COLO668 (cell line): ENCODE results near the gene ETNPPL.

Source experiments
- DNase-seq: peaks from one replicate; lab custom pipeline; 2025; ENCODE audit not compliant: unreplicated experiment; lab: John Stamatoyannopoulos, UW

Gene ETNPPL

DNA sequence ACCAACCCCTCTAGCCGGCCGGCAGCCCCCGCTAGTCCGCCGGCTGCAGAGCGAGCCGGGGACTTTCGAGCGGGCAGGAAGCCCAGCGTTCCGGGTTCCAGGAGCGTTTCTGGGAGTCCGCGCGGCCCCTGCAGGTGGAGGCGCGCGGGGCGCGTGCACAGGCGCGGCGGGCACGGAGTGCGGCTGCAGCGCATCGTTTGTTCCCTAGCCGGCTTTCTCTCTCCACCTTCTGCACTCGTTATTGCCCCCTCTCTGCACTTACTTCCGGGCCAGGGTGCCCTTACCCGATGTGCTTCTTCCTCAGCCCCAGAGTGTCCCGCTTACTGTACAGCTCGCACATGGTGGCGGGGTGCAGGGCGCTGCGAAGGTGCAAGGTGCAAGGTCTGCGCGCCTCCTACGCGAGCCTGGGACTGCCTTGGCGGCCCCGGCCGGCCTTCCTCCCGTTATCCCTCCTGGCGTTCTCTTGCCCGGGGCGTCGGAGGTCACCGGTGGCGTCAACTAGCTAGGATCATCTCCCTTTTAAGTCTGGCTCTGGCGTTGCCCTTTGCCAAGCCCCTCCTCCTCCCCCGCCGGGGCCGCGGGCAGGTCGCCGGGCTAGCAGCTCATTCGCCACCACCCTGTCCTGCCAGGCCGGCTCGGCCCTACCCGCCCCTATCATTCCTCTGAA lies at the start of gene ETNPPL:
Gene ETNPPL (minus strand): TSS at position 495 of the 667 bp plus-strand sequence. CDS start 155 bp downstream, at position 340.
- peak; percentile 50 for DNase-seq

DNA sequence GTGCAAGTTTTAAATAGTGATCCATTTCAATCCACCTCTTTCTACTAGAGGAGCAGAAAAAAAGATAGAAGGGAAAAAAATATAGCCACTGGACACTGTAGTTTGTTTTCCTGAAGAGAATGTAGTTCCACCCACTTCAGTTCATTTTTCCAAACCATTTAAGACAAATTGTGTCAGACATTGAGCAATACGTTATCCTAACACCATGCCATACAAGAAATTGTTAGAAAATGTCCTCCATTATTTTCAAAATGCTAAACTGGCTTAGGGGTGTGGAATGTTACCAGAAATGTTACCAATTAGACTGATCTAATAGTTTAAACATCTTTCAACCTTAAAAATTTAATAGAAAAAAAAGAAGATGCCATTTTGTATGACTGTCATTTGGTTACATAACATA lies 48.6 kb upstream of the ETNPPL start:
- no peak for DNase-seq

DNA sequence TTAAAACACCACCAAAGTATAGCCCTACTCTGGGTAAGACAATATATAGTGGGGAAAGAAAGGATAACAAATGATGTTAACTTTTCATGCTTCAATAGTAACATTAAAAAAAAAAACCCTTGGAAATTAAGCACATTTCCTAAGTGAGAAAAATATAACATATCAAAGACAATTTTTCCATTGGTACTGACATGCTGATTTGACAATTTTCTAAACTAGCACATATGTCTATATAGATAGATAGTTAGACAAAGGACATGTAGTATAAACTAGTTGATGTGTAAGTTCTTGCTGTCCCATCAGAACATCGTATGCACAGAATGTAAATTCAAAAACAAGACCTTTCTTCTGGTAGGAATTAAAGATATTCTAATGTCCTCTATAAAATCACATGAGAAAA lies 47.2 kb upstream of the ETNPPL start:
- no peak for DNase-seq

DNA sequence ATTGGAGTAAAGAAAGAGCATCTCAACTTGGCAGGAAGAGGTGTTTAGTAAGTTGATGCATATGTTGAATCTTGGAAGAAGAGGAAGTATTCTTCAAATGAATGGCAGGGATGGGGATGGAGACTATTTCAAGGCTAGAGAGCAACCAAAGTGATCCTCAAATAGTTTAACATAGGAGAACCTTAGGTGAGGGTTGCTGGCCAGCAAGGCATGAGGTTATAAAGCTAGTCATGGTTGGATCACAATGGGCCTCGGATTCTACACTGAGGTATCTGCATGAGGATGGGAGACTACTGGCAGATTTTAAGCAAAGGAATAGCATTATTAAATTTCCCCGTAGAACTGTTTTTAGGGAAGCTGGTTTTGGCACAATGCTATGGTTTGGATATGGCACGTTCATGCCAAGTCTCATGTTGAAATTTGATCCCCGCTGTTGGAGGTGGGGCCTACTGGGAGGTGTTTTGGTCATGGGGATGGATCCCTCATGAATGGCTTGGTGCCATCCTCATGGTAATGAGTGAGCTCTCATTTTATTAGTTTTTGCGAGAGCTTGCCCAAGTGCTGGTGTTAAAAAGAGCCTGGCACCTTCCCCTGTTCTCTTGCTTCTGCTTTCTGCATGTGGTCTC lies 41.9 kb upstream of the ETNPPL start:
- DNase-seq: no peak

DNA sequence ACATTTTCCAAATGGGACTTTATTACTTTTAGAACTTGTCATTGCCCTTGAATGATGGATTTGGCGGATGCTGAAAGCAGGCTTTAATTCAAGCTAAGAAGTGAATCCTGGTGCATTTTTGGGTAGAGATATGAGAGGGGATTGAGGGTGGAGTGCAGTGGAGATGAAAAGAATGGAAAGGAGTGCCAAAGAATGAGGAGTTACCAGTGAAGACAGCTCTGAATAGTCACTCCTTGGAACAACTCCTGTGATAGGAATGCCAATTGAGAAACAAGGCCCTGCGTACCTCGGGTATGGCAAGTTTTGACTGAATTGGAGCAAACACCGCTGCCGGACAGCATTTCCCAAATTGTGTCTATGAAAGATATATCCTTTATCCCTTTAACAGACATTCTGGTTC lies 36.5 kb upstream of the ETNPPL start:
- no peak for DNase-seq

DNA sequence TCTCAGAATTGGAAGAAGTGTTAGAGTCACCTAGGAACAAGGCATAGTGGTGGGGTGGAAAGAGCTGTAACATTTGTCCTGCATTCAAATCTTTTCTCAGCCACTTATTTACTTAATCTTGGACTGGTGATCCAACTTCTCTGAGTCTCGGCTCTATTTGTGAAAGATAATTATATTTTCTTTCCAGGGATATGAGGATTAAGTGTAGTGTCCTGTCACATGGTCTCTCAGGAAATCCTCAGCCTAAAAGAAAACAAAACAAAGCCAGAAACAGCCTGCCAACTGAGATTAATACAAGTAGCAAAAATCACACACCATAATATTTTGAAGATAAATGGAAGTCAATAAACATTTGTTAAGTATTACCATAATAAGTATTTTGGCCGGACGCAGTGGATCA lies 33.3 kb upstream of the ETNPPL start:
- DNase-seq: no peak

DNA sequence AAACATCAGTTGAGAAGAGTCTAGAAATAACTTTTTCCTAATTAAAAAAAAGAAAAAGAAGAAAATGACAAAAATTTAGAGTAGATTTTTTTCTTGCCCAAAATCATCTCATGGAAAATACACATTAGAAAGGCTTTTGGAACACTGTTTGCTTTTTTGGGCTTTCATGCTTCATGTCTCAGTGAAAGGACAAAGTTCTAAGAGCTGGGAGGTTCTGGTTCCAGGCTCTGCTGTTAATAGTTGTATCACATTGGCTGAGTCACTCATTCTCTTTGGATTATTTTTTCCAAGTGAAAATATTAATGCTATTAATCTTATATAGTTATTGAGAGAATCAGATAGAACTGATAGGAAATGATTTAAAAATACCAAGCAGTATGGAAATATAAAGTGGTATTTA lies 32.9 kb upstream of the ETNPPL start:
- DNase-seq: no peak

DNA sequence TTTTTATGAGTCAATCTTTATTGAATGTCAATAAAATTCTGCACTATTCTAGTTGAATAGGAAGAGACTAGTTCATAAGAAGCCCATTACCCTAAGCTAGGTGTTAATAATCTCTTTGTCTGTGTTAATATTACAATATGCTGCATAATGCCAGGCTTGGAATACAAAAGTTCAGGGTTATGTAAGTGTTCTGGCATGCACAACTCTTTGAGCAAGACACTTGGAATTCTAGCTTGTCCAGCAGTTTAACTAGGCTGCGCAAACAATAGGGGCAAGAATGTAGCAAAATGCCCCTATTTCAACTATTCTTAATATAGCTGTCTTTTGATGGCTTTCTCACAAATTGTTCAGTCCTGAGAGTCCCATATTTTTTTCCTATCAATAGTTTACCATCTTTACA lies 31.3 kb upstream of the ETNPPL start:
- DNase-seq: no peak

DNA sequence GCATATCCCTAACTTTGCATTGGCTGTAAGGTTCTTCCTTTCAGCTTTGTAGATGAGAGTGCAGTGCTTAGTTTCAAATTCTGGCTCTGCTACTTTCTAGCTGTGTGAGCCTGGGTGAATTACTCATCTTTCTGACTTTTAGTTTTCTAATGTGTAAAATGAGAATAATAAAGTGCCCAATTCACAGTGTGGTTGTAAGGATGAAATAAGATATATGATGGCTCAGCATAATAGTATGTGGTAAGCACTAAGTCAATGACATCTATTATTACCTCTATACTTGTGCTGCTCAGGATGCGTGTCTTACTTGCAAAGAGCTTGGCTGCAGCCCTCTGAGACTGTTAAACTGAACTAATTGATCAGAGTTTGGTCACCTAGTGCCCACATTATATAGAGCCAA lies 30.6 kb upstream of the ETNPPL start:
- no peak for DNase-seq

DNA sequence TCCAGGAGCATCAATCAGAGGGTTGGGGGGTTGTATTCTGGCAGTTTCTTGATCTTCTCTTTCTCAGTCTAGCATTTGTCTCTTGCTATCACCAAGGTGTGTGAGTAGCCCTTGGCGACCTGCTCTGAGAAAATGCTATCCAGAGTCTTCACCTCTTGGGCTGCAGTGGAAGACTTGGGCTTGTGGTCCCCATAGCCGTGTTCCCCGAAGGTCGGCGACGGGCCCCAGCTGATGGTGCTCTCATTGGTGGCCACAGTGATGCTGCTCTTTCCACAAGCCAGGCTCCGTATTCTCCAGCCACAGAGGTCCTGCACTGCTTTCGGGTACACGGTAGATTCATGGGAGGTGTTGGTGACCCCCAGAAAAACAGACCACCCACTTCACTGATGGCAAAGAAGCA lies 25.9 kb upstream of the ETNPPL start:
- no peak for DNase-seq

DNA sequence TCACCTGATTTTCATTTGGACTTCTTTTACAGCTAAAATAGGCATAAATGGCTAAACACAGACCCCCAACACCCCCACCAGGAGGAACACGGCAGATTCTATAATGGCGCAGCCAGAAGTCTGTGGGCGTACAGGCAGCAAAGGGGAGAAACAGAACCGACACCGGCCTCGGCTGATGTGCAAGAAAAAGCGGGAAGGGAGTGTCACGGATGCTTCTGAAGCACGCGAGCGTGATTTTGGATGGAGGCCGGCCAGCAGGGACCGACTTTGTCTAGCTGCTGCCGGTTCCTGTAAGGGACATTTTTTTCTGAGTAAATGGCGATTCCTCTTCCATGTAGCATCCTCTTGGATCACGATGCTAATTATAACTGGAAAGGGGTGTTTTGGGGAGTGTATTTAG lies 24.9 kb upstream of the ETNPPL start:
- DNase-seq: no peak

DNA sequence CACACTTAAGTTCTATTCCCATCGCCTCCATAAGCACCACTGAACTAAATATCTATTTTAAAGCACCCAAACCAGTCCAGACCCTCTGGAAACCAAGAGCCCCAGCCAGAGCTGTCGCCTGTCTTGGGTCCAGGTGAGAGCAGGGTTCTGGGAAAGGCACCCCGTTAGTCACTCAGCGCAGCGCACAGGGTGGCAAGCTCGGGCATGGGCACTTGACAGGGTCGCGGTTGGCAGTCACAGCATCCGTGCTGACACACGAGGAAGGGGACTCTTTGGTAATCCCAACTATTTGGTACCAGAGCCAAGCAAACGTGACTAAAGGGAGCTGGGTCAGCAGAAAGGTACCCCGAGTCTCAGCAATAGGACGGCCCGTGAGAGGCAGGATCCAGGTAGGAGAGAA lies 24.3 kb upstream of the ETNPPL start:
- no peak for DNase-seq

DNA sequence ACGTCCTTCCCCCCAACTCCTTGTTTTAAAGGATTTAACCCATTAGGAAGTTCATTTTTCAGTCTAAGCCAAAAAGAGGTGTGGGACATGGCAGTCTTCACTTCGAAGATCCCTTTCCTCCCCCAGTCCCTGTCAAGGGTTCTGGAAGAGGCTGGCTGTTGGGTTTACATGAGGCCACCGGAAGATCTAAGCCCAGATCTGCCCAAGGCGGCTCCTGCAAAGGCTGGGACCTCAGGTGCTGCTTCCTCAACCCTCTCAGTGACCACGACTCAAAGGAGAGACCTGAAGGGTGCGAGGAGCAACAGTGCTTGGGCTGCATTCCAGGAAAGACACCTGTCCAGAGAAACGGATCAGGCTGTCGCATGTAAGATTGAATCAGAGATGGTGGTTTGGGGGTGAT lies 23.5 kb upstream of the ETNPPL start:
- DNase-seq: no peak

DNA sequence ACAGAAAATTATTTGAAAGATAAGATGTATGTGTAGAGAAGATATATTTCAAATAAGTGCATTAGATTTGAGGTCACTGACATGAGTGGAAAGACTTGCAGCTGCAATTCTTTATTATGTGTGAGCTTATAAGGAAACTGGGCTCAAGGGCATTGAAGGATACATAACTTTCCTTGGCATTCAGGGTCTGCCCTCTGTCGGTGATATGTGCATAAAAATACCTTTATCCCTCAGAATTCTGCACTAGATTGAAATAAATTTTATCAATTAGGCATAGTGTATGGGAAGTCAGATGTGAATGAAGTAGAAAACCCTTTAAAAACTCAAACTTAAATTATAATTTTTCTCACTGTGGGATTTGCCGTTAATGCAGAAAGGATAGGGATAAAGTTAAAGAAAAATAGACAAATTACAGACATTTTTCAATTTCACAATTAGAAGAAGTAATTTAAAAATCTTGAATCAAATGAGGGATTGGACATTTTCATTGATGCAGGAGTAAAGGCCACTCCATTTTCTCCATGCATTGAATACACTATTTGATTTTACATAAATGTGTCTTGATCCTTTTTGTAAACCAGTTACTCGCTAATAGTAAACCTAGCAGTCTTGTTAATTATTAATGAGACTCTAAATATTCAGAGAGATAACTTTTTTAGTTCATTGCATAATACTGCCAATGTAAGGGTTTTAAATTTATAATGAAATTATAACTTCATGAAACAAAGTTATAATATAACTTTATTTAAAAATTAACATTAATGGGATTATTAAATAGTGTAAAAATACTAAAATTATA lies 21.0 kb upstream of the ETNPPL start:
- no peak for DNase-seq

DNA sequence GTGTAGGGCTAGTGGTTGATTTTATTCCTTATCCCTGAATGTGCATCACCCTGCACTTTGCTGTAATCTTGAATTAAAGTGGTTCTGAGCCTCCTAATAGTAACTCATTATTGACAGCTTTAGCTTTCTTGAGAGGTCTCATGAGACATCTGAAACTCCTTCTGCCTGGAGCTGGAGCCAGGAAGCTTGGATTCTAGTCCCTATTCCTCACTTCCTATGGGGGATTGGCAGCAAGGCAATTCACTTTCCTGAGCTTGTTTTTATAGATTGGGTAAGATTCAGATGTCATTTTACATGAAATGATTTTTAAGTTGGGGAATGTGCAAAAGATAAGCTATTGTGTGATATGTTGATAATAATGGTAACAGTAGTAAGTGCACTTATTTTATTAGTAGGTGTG lies 17.1 kb upstream of the ETNPPL start:
- no peak for DNase-seq

DNA sequence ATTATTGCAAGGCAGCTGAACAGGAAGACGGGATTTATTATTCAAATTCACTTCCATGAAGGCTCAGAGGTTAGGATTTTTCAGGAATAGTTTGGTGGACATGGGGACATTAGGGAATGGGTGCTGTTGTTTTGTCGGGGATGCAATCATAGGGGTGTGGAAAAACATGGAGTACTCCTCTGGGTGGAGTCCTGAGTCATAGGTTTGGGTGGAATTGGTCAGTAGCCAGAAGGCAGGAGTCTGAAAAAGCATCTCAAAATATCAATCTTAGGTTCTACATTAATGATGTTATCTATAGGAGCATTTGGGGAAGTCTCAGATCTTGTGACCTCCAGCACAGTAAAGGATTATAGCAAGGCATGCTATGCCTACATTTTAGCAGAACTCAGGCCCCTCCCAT lies 14.5 kb upstream of the ETNPPL start:
- no peak for DNase-seq

DNA sequence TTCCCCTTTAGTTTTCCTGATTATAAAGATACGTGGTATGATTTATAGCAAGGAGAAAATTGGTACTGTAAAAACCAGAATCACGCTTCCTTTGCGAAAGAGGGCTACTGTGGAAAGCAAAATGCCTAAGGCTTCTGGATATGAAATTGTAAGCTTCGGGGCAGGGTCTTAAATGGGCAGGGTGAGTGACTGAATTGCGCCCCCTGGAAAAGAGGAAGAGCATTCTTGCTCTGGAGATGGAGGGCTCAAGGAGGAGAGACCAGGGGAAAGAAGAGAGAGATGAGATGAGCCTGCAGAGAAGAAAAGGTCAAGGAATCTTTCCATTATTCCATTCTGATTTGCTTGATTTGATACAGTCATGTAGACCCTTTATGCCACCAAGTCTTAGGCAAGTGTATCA lies 13.1 kb upstream of the ETNPPL start:
- DNase-seq: no peak

DNA sequence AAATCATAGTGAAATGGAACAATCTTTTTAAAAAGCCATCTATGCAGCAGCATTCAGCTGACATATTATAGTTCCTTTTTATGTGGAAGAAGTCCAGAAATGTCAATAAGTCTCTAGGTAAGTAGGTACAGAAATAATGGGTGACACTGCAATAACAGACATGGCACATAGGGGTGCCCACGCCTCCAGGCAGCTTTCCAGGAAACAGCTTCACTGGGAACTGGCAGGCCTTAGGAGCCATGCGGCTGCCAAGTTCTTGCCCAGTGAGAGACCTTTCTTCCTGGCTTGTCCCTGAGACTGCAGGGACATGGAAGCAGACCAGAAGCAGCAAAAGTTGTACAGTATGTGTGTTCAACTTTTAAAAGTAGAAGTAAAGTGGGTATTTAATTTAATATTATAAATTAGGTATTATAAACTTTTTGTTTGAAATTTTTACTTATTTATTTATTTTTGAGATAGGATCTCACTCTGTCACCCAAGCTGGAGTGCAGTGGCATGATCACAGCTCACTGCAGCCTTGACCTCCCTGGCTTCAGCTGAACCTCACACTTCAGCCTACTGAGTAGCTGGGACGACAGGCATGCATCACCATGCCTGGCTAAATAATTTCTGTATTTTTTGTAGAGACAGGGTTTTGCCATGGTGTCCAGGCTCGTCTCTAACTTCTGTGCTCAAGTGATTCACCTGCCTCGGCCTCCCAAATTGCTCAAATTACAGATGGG lies 12.1 kb upstream of the ETNPPL start:
- DNase-seq: no peak

DNA sequence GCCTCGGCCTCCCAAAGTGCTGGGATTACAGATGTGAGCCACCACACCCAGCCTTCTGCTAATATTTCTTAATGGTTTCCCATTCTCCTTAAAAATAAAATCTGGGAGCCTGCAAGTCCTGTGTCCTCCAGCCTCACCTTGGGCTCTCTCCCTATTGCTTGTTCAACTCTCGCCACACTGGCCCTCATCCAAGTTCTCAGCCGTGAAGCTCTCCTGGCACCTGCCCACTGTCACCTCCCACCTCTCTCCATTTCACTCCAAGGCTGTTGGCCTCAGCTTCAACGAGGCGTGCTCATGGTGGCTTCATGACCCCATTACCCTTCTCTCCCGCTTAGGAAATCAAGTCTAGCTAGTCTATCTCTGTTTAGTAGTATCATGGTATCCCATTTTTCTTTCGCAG lies 9.5 kb upstream of the ETNPPL start:
- no peak for DNase-seq

DNA sequence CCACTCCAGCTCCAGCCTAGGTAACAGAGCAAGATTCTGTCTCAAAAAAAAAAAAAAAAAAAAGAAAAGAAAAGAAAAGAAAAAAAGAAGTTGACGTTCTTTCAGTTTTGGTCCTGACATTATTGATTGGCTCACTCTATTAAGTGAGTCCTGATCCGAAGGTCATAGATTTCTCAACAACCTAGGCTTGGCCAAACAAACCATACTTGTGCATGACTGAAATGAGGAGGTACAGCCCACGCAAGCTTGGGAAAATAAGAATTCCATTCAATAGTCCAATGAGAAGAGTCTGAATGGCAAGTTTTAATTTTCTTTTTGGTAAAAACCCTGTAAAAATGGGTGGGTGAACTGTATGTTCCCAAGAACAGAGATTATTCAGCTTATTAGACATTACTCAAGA lies 3.2 kb upstream of the ETNPPL start:
- DNase-seq: no peak

DNA sequence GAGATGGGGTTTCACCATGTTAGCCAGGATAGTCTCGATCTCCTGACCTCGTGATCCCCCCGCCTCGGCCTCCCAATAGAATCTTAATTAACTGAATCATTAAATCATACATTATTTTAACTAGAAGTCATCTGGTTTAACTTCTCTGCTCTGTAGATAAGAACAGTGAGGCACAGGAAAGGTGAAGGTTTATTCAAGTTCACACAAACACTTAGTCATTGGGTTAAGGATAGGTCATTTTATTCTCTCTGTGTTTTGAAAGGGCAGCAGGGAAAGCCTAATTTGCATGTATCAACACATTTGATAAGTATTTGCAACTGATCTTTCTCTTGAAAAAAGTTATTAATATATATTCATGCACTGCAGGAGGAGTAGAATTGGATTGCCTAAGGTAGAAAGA lies 1.1 kb upstream of the ETNPPL start:
- DNase-seq: no peak

DNA sequence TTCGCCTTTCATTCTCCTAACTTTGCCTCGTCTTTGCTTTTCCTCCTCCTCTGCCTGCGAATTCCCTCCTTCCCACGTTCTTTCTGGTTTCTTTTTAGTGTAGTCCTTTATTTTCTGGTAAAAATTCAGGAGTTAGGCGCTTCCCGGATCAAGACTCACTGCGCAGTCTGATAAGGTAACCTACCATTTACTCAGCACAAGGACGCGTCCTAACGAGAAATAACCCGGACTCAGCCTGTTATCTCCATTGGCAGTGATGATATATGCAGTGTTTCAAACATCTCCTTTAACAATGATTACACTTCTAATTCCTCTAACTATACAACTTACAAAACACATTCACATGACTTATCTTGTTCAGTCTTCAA lies 357 bp upstream of the ETNPPL start:
- no peak for DNase-seq
